Measurements from ENCODE around the gene NDUFA12.

NDUFA12 gene

DNA sequence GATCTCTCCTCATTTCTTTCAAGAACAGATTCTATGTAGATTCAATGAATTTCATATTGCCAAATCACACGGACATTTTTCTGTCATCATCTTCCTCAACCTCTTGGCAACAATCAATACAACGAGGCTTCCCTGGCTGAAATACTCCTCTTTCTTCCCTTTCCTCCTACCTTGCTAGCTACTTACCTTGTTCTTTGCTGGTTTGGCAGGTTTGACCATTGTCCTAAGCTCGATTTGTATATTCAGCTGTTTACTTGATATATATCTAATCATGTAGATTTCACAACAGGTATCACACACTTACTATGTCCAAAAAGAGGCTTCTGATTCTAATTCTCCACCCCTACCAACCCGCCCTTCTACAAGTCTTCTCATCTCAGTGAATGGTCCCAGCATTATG, 23.6 kb downstream of the NDUFA12 start:
- DNase-seq = no peak
- H3K27me3 ChIP-seq = no peaks in the 10 kb centered on the region
- H3K4me3 ChIP-seq (ENCODE audit: low read depth, low read length) = no peak overlapping the region
- TF ChIP-seq, protein P1, sequence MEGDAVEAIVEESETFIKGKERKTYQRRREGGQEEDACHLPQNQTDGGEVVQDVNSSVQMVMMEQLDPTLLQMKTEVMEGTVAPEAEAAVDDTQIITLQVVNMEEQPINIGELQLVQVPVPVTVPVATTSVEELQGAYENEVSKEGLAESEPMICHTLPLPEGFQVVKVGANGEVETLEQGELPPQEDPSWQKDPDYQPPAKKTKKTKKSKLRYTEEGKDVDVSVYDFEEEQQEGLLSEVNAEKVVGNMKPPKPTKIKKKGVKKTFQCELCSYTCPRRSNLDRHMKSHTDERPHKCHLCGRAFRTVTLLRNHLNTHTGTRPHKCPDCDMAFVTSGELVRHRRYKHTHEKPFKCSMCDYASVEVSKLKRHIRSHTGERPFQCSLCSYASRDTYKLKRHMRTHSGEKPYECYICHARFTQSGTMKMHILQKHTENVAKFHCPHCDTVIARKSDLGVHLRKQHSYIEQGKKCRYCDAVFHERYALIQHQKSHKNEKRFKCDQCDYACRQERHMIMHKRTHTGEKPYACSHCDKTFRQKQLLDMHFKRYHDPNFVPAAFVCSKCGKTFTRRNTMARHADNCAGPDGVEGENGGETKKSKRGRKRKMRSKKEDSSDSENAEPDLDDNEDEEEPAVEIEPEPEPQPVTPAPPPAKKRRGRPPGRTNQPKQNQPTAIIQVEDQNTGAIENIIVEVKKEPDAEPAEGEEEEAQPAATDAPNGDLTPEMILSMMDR (IDR thresholded peaks at IDR 0.05; ENCODE audit: low read depth, low read length) = no peak
- no peaks in the 10 kb centered on the region for H3K4me1 ChIP-seq
- H3K36me3 ChIP-seq = peaks cover 5% of the 10 kb centered on the region; the same call in 1 of the 2 replicates
- no peaks in the 10 kb centered on the region; the same call in 1 of the 2 replicates for H3K9me3 ChIP-seq

DNA sequence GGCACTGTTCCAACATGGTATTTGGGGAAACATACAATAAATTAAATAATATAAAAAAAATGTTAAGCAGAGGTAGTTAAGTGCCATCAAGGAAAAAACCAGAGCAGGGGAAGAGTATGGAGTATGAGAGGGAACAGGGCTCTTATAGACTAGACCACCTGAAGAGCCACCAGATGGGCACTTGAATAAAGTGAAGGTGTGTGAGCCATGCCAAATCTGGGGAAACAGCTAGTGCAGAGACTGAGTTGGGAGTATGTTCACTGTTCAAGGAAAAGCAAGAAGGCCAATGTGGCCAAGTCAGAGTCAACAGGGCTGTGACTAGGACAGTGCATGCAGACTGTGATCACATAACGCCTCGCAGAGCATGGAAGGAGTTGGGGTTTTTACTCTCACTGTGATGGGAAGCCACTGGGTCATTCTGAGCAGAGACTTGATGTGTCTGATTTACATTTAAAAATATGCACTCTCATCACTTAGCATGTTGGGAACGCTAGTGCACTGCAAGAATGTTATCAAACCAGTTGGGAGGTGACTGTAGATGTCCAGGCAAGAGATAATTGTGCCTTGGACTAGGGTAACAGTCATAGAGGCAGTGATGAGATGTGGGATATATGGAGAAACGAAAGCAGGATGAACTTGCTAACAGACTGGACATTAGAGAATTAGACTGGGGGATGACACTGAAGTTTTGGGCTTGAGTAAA, 25.6 kb downstream of the NDUFA12 start:
- TF ChIP-seq, protein P1 (IDR thresholded peaks at IDR 0.05; ENCODE audit: low read depth, low read length) = no peak
- Histone ChIP-seq H3K4me1 (no peaks in the 10 kb centered on the region), H3K4me3 (ENCODE audit: low read depth, low read length) (no peak overlapping the region), H3K36me3 (no peaks in the 10 kb centered on the region), H3K9me3 (no peaks in the 10 kb centered on the region; the same call in 1 of the 2 replicates), H3K27me3 (no peaks in the 10 kb centered on the region)
- DNase-seq = no peak

DNA sequence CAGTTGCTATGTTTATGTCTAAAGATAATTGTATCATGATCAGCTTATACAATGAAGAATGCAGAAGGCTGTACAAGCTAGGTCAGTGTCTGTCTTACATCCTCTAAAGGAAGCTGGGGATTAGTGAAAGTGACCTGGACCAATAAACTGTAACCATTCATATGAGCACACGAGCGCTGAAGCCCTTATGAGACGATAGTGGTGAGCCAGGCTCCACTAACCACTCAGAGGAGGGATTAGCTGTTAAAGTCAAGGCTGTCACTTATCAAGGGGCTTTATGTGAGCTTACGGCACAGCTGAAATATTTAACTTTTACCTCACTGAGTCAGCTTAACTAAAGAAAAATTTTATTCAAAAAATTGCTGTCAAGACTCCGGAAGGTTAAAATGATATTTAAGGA, 30.3 kb downstream of the NDUFA12 start:
- Histone ChIP-seq H3K4me1 (no peaks in the 10 kb centered on the region), H3K9me3 (no peaks in the 10 kb centered on the region; the same call in 1 of the 2 replicates), H3K4me3 (ENCODE audit: low read depth, low read length) (no peak overlapping the region), H3K36me3 (peaks cover 15% of the 10 kb centered on the region), H3K27me3 (no peaks in the 10 kb centered on the region)
- TF ChIP-seq, protein P1 (IDR thresholded peaks at IDR 0.05; ENCODE audit: low read depth, low read length) = no peak
- DNase-seq = no peak

DNA sequence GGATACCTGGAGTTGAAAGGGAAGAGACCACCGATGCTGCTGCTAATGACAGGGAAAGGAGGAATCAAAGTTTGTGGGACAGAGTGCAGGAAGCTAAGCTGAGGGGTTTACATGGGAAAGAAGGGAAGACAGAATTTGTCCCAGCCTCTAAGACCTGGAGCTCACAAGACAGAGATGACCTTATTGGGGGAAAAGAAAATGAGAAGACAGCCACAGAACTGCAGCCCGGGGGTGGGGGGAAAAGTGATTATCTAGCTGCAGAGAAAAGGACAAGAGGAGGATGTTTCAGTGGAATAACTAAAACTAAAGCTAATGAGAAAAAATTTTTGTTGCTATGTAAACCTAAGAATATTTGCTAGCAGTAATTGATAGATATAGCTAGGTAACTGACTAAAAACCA, 30.7 kb downstream of the NDUFA12 start:
- Histone ChIP-seq H3K9me3 (no peaks in the 10 kb centered on the region; the same call in 1 of the 2 replicates), H3K36me3 (peaks cover 15% of the 10 kb centered on the region), H3K4me3 (ENCODE audit: low read depth, low read length) (no peak overlapping the region), H3K4me1 (no peaks in the 10 kb centered on the region), H3K27me3 (no peaks in the 10 kb centered on the region)
- TF ChIP-seq, protein P1 (IDR thresholded peaks at IDR 0.05; ENCODE audit: low read depth, low read length) = no peak
- no peak for DNase-seq

DNA sequence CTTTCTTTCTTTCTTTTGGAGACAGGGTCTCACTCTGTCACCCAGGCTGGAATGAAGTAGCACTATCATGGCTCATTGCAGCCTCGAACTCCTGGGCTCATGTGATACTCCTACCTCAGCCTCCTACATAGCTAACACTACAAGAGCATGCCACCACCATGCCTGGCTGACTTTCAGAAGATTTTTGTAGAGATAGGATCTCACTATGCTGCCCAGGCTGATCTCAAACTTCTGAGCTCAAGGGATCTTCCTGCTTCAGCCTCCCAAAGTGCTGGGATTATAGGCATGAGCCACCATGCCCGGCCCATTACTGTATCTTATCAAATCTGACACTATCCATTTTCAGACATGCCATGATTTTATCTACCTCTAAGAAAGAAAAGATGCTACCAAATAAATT, 31.6 kb downstream of the NDUFA12 start:
- no peaks in the 10 kb centered on the region for H3K4me1 ChIP-seq

DNA sequence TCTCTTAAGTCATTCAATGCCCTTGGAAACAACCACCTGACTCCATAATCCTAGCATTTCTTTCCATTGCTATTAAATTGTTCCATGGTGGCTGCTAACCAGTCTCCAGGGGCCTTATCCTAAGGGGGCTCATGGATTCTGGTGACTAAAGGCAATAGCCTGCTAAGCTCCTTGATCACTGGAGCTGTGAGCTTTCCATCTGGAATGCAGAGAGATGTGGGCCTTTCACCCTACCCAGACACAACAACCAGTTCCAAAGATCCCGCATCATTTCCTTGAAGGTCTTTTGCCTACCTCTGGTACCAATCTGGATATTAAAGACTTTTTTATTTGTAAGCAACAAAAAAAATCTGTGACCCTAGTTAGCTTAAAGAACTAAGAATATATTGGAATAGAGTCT, 32.9 kb downstream of the NDUFA12 start:
- no peaks in the 10 kb centered on the region for H3K27me3 ChIP-seq
- H3K4me3 ChIP-seq (ENCODE audit: low read depth, low read length) = no peak overlapping the region
- TF ChIP-seq, protein P1 (IDR thresholded peaks at IDR 0.05; ENCODE audit: low read depth, low read length) = no peak
- no peaks in the 10 kb centered on the region for H3K4me1 ChIP-seq
- no peaks in the 10 kb centered on the region for H3K9me3 ChIP-seq
- peaks cover 15% of the 10 kb centered on the region for H3K36me3 ChIP-seq
- no peak for DNase-seq

More for the DNA sequence above, 31.6 kb downstream of the NDUFA12 start:
- Histone ChIP-seq H3K9me3 (no peaks in the 10 kb centered on the region; the same call in 1 of the 2 replicates), H3K36me3 (peaks cover 15% of the 10 kb centered on the region), H3K27me3 (no peaks in the 10 kb centered on the region), H3K4me3 (ENCODE audit: low read depth, low read length) (no peak overlapping the region)
- TF ChIP-seq, protein P1 (IDR thresholded peaks at IDR 0.05; ENCODE audit: low read depth, low read length) = no peak
- DNase-seq = no peak

Measured in BE2C (cell line).